Right kidney (tissue), 1 donor: Measurements from ENCODE around the gene CYP27B1.
"Not testable (repeated sequence)": the region's sequence is repeated elsewhere in the genome, so short reads cannot be mapped to it uniquely, and the experiment has no call there.

Source experiments
- DNase-seq: peaks from one replicate; pipeline ENCODE4 v3.0.0-alpha.2; 2016

Gene CYP27B1

GRCh38 chr12:57734591-57734990, 32.3 kb downstream of the CYP27B1 start:
- no peak for DNase-seq

GRCh38 chr12:57733928-57734327, 33.0 kb downstream of the CYP27B1 start:
- DNase-seq, result no peak

GRCh38 chr12:57732726-57733593, 33.9 kb downstream of the CYP27B1 start:
- no peak for DNase-seq

- DNase-seq, result no peak
Observed at GRCh38 chr12:57732270-57732669, 34.6 kb downstream of the CYP27B1 start.

- no peak for DNase-seq
Observed at GRCh38 chr12:57731411-57732080, 35.3 kb downstream of the CYP27B1 start.

GRCh38 chr12:57730336-57731067, 36.4 kb downstream of the CYP27B1 start:
- no peak for DNase-seq

GRCh38 chr12:57729321-57729844, 37.5 kb downstream of the CYP27B1 start:
- DNase-seq, result no peak

GRCh38 chr12:57727758-57728395, 39.0 kb downstream of the CYP27B1 start:
- DNase-seq, result no peak

- peak; percentile 65 for DNase-seq
Observed at GRCh38 chr12:57726884-57727757, 39.8 kb downstream of the CYP27B1 start.

- peak; percentile 61 for DNase-seq
Observed at GRCh38 chr12:57726151-57726883, 40.6 kb downstream of the CYP27B1 start.

- DNase-seq, result no peak
Observed at GRCh38 chr12:57725851-57726150, 41.1 kb downstream of the CYP27B1 start.

- DNase-seq, result no peak
Observed at GRCh38 chr12:57724936-57725740, 41.7 kb downstream of the CYP27B1 start.

GRCh38 chr12:57724003-57724935, 42.6 kb downstream of the CYP27B1 start:
- no peak for DNase-seq

- no peak for DNase-seq
Observed at GRCh38 chr12:57723630-57723962, 43.3 kb downstream of the CYP27B1 start.

GRCh38 chr12:57722716-57723629, 43.9 kb downstream of the CYP27B1 start:
- DNase-seq, result no peak

GRCh38 chr12:57721846-57722608, 44.9 kb downstream of the CYP27B1 start:
- not testable (repeated sequence) for DNase-seq
